HepG2 (cell line): Measurements from ENCODE around the gene MYO5A. TPM values are rescaled to one million over a fixed set of nuclear protein-coding genes. Genes with fewer than 3 reads are reported as not detected.

Experiments
- ERF ChIP-seq: IDR thresholded peaks from 2 replicates; pipeline ENCODE4 v1.6.1; 2018; ENCODE audit warnings: missing biosample characterization, missing genetic modification reagents
- FOSL2 ChIP-seq: sonication (generic); formaldehyde crosslinking; IDR thresholded peaks from 2 replicates; pipeline ENCODE4 v1.4.0; 2020; ENCODE audit warnings: missing genetic modification reagents
- IRF2 ChIP-seq: IDR thresholded peaks from 2 replicates; pipeline ENCODE4 v1.6.1; 2018; ENCODE audit warnings: missing genetic modification reagents, missing compliant biosample characterization
- SRSF4 ChIP-seq: fragments of 200-400 bp; formaldehyde crosslinking; IDR thresholded peaks from one replicate; pipeline ENCODE4 v1.6.1; 2018; ENCODE audit warnings: mild to moderate bottlenecking, low read depth, low read length, moderate library complexity; ENCODE audit not compliant: poor library complexity, severe bottlenecking
- ZNF430 ChIP-seq: sonication (generic); formaldehyde crosslinking; IDR thresholded peaks from 2 replicates; pipeline ENCODE4 v1.9.0; 2021; ENCODE audit warnings: mild to moderate bottlenecking, missing genetic modification reagents
- polyA plus RNA-seq, 8 experiments: library from polyadenylated mRNA; depleted of rRNA in 3 of 8; stranded (reverse) in 7 of 8; unstranded in 1 of 8; fragments of >200 nt; fragmentation: Illumina TruSeq in 4 of 8; extraction: Trizol in 4 of 8; gene quantifications; 2 replicates each; pipeline versions ENCODE4 v1.2.1 to v1.2.3, GENCODE V29; 2011 to 2016; ENCODE audit warnings: low read depth in 4 of 8, missing spikeins in 1 of 8, mixed read lengths in 1 of 8; ENCODE audit not compliant: insufficient read depth in 1 of 8
- total RNA-seq, 5 experiments: library from RNA; depleted of rRNA; stranded (reverse); fragments of >200 nt; fragmentation: Illumina TruSeq; extraction: Trizol; gene quantifications; 2 replicates each; pipeline ENCODE4 v1.2.3, GENCODE V29; 2016; ENCODE audit warnings: low read depth in 1 of 5
- TF ChIP-seq, protein P1 (sequence below): sonication (generic); formaldehyde crosslinking; IDR thresholded peaks from 2 replicates; pipeline ENCODE4 v1.4.0; 2020; ENCODE audit warnings: missing genetic modification reagents, borderline replicate concordance
- TF ChIP-seq, protein P2 (sequence below): sonication (generic); formaldehyde crosslinking; IDR thresholded peaks from 2 replicates; pipeline ENCODE4 v1.4.0; 2020; ENCODE audit warnings: missing genetic modification reagents
- TF ChIP-seq, protein P3 (sequence below): sonication (generic); IDR thresholded peaks from 2 replicates; pipeline ENCODE4 v1.6.1; 2016; ENCODE audit warnings: low read depth, borderline replicate concordance
- TF ChIP-seq, protein P4 (sequence below): IDR thresholded peaks from 2 replicates; pipeline ENCODE4 v1.6.1; 2016; ENCODE audit warnings: low read depth
- TF ChIP-seq, protein P5 (sequence below): sonication (generic); formaldehyde crosslinking; IDR thresholded peaks from 2 replicates; pipeline ENCODE4 v1.4.0; 2020; ENCODE audit warnings: mild to moderate bottlenecking, missing genetic modification reagents
- TF ChIP-seq, protein P6 (sequence below): sonication (generic); formaldehyde crosslinking; IDR thresholded peaks from 2 replicates; pipeline ENCODE4 v1.5.0; 2020; ENCODE audit warnings: missing genetic modification reagents

MYO5A gene
- total and polyA plus RNA-seq, 2 of the 13 experiments (the other 11 are each of a cell fraction or from before 2014, with no cell fraction given): 2.8 to 4.8 TPM

DNA sequence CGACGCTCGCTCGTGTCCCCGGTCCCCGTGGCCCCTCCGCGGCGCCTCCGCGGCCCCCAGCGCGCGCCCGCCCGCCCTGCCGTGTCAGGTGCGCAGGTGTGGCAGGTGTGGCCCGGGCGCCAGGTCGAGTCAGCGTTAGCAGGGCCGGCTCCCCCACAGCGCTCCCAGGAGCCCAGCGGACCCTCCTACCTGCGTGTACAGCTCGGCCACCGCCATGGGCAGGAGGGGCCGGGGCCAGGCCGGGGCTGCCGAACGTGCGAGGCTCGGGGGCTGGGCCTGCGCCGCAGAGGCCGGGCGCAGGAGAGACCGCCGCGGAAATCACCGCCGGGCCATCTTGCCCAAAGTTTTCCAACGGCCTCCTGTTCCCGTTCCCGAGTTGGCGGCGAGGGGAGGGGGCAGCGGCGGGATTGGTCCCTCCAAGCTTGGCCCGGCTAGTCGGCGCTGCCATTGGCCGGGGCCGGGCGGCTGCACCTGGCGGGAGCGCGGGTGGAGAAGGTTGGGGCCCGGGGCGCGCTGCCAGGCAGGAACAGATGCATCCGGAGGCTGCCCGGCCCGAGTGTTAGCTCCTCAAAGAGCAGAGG is 233.2 kb downstream of the MYO5A start, which contains the start of gene MYO5C (continued):
- TF ChIP-seq ZNF430 (CRISPR knock-in tag): 0 out of 2 replicates have a peak, but pooled peaks have one; percentile 44
- no peak for TF ChIP-seq SRSF4
- no peak; the same call in 1 of the 2 replicates for TF ChIP-seq ERF (CRISPR knock-in tag)
- TF ChIP-seq, protein P1, sequence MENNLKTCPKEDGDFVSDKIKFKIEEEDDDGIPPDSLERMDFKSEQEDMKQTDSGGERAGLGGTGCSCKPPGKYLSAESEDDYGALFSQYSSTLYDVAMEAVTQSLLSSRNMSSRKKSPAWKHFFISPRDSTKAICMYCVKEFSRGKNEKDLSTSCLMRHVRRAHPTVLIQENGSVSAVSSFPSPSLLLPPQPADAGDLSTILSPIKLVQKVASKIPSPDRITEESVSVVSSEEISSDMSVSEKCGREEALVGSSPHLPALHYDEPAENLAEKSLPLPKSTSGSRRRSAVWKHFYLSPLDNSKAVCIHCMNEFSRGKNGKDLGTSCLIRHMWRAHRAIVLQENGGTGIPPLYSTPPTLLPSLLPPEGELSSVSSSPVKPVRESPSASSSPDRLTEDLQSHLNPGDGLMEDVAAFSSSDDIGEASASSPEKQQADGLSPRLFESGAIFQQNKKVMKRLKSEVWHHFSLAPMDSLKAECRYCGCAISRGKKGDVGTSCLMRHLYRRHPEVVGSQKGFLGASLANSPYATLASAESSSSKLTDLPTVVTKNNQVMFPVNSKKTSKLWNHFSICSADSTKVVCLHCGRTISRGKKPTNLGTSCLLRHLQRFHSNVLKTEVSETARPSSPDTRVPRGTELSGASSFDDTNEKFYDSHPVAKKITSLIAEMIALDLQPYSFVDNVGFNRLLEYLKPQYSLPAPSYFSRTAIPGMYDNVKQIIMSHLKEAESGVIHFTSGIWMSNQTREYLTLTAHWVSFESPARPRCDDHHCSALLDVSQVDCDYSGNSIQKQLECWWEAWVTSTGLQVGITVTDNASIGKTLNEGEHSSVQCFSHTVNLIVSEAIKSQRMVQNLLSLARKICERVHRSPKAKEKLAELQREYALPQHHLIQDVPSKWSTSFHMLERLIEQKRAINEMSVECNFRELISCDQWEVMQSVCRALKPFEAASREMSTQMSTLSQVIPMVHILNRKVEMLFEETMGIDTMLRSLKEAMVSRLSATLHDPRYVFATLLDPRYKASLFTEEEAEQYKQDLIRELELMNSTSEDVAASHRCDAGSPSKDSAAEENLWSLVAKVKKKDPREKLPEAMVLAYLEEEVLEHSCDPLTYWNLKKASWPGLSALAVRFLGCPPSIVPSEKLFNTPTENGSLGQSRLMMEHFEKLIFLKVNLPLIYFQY (CRISPR knock-in tag): no peak
- peak; percentile 32; the same call in 1 of the 2 replicates for TF ChIP-seq FOSL2 (CRISPR knock-in tag)
- TF ChIP-seq, protein P2, sequence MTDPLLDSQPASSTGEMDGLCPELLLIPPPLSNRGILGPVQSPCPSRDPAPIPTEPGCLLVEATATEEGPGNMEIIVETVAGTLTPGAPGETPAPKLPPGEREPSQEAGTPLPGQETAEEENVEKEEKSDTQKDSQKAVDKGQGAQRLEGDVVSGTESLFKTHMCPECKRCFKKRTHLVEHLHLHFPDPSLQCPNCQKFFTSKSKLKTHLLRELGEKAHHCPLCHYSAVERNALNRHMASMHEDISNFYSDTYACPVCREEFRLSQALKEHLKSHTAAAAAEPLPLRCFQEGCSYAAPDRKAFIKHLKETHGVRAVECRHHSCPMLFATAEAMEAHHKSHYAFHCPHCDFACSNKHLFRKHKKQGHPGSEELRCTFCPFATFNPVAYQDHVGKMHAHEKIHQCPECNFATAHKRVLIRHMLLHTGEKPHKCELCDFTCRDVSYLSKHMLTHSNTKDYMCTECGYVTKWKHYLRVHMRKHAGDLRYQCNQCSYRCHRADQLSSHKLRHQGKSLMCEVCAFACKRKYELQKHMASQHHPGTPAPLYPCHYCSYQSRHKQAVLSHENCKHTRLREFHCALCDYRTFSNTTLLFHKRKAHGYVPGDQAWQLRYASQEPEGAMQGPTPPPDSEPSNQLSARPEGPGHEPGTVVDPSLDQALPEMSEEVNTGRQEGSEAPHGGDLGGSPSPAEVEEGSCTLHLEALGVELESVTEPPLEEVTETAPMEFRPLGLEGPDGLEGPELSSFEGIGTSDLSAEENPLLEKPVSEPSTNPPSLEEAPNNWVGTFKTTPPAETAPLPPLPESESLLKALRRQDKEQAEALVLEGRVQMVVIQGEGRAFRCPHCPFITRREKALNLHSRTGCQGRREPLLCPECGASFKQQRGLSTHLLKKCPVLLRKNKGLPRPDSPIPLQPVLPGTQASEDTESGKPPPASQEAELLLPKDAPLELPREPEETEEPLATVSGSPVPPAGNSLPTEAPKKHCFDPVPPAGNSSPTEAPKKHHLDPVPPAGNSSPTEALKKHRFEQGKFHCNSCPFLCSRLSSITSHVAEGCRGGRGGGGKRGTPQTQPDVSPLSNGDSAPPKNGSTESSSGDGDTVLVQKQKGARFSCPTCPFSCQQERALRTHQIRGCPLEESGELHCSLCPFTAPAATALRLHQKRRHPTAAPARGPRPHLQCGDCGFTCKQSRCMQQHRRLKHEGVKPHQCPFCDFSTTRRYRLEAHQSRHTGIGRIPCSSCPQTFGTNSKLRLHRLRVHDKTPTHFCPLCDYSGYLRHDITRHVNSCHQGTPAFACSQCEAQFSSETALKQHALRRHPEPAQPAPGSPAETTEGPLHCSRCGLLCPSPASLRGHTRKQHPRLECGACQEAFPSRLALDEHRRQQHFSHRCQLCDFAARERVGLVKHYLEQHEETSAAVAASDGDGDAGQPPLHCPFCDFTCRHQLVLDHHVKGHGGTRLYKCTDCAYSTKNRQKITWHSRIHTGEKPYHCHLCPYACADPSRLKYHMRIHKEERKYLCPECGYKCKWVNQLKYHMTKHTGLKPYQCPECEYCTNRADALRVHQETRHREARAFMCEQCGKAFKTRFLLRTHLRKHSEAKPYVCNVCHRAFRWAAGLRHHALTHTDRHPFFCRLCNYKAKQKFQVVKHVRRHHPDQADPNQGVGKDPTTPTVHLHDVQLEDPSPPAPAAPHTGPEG (CRISPR knock-in tag): 0 out of 2 replicates have a peak, but pooled peaks have one; percentile 62
- TF ChIP-seq, protein P3, sequence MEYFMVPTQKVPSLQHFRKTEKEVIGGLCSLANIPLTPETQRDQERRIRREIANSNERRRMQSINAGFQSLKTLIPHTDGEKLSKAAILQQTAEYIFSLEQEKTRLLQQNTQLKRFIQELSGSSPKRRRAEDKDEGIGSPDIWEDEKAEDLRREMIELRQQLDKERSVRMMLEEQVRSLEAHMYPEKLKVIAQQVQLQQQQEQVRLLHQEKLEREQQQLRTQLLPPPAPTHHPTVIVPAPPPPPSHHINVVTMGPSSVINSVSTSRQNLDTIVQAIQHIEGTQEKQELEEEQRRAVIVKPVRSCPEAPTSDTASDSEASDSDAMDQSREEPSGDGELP: peak; percentile 39; the same call in 1 of the 2 replicates
- TF ChIP-seq, protein P4, sequence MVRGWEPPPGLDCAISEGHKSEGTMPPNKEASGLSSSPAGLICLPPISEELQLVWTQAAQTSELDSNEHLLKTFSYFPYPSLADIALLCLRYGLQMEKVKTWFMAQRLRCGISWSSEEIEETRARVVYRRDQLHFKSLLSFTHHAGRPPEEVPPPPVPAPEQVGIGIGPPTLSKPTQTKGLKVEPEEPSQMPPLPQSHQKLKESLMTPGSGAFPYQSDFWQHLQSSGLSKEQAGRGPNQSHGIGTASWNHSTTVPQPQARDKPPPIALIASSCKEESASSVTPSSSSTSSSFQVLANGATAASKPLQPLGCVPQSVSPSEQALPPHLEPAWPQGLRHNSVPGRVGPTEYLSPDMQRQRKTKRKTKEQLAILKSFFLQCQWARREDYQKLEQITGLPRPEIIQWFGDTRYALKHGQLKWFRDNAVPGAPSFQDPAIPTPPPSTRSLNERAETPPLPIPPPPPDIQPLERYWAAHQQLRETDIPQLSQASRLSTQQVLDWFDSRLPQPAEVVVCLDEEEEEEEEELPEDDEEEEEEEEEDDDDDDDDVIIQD (CRISPR knock-in tag): peak; percentile 32; the same call in 1 of the 2 replicates
- TF ChIP-seq, protein P5, sequence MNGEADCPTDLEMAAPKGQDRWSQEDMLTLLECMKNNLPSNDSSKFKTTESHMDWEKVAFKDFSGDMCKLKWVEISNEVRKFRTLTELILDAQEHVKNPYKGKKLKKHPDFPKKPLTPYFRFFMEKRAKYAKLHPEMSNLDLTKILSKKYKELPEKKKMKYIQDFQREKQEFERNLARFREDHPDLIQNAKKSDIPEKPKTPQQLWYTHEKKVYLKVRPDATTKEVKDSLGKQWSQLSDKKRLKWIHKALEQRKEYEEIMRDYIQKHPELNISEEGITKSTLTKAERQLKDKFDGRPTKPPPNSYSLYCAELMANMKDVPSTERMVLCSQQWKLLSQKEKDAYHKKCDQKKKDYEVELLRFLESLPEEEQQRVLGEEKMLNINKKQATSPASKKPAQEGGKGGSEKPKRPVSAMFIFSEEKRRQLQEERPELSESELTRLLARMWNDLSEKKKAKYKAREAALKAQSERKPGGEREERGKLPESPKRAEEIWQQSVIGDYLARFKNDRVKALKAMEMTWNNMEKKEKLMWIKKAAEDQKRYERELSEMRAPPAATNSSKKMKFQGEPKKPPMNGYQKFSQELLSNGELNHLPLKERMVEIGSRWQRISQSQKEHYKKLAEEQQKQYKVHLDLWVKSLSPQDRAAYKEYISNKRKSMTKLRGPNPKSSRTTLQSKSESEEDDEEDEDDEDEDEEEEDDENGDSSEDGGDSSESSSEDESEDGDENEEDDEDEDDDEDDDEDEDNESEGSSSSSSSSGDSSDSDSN (CRISPR knock-in tag): peak; percentile 62
- TF ChIP-seq IRF2 (CRISPR knock-in tag): peak; percentile 61; the same call in 1 of the 2 replicates
- TF ChIP-seq, protein P6, sequence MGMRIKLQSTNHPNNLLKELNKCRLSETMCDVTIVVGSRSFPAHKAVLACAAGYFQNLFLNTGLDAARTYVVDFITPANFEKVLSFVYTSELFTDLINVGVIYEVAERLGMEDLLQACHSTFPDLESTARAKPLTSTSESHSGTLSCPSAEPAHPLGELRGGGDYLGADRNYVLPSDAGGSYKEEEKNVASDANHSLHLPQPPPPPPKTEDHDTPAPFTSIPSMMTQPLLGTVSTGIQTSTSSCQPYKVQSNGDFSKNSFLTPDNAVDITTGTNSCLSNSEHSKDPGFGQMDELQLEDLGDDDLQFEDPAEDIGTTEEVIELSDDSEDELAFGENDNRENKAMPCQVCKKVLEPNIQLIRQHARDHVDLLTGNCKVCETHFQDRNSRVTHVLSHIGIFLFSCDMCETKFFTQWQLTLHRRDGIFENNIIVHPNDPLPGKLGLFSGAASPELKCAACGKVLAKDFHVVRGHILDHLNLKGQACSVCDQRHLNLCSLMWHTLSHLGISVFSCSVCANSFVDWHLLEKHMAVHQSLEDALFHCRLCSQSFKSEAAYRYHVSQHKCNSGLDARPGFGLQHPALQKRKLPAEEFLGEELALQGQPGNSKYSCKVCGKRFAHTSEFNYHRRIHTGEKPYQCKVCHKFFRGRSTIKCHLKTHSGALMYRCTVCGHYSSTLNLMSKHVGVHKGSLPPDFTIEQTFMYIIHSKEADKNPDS (CRISPR knock-in tag): no peak
